H4 (cell line): Measurements from ENCODE around the gene CAMKK1. TPM values are rescaled to one million over a fixed set of nuclear protein-coding genes. Genes with fewer than 3 reads are reported as not detected.

Source experiments
- DNase-seq: peaks from one replicate; pipeline ENCODE4 v3.0.0-alpha.2; 2015; ENCODE audit warnings: low spot score
- total RNA-seq: library from RNA; depleted of rRNA; stranded (reverse); fragments of >200 nt; shearing (Covaris generic); gene quantifications from 2 replicates; pipeline ENCODE4 v1.2.3, GENCODE V29; 2014; rRNA removed

The CAMKK1 gene
- total RNA-seq, 1 experiment from 2014 or later, result 2.7 TPM

- DNase-seq, result no peak
Measured at GRCh38 chr17:3812771-3813170, 80.1 kb downstream of the CAMKK1 start.

- no peak for DNase-seq
Measured at GRCh38 chr17:3812284-3812683, 80.6 kb downstream of the CAMKK1 start.

Other genes with a start within 250 kb of the CAMKK1 start
- 77.8 and 86.8 TPM in 2 replicates for gene TAX1BP3, start 224.5 kb downstream of the CAMKK1 start, total RNA-seq
- 15.9 and 26.6 TPM in 2 replicates for gene EMC6, start 224.2 kb downstream of the CAMKK1 start, total RNA-seq
- not detected in 2 replicates for gene P2RX5, start 196.9 kb downstream of the CAMKK1 start, total RNA-seq
- gene HASPIN, start 169.2 kb downstream of the CAMKK1 start, total RNA-seq, result 8.5 and 9.4 TPM in 2 replicates
- 37.6 and 43.0 TPM in 2 replicates for gene ITGAE, start 91.9 kb downstream of the CAMKK1 start, total RNA-seq
- 4.4 and 6.9 TPM in 2 replicates for gene NCBP3, start 46.8 kb downstream of the CAMKK1 start, total RNA-seq
- gene P2RX1, start 23.4 kb upstream of the CAMKK1 start, total RNA-seq, result not detected in 2 replicates
- 0.04 TPM in 1 of 2 replicates, not detected in the other for gene ATP2A3, start 71.4 kb upstream of the CAMKK1 start, total RNA-seq
- gene ZZEF1, start 250.0 kb upstream of the CAMKK1 start, total RNA-seq, result 5.6 and 7.0 TPM in 2 replicates